HEK293T (cell line): ENCODE data around the gene TBCK.
A peak's percentile ranks its signal among the peaks of the same experiment; 100 is the strongest.

Experiments used
- CTCF ChIA-PET: fragments of 350-600 bp; formaldehyde crosslinking; extraction: SDS; loops from one replicate; lab custom pipeline; 2021; ENCODE audit warnings: antibody characterized with exemption, inconsistent platforms; lab: Yijun Ruan, JAX
- POLR2A ChIA-PET: fragments of 350-600 bp; formaldehyde crosslinking; extraction: SDS; loops from one replicate; lab custom pipeline; 2020; ENCODE audit warnings: antibody characterized with exemption, inconsistent platforms; lab: Yijun Ruan, JAX
- DNase-seq: peaks from one replicate; pipeline ENCODE4 v3.0.0; 2012; ENCODE audit warnings: mixed read lengths; ENCODE audit errors: extremely low spot score
- ARNT ChIP-seq: fragments of 450-650 bp; IDR thresholded peaks from 2 replicates; pipeline ENCODE4 v1.6.1; 2017; ENCODE audit warnings: mild to moderate bottlenecking
- BHLHE40 ChIP-seq: fragments of 450-650 bp; IDR thresholded peaks from 2 replicates; pipeline ENCODE4 v1.6.1; 2016; ENCODE audit warnings: mild to moderate bottlenecking, moderate library complexity, borderline replicate concordance
- CTBP1 ChIP-seq: fragments of 450-650 bp; IDR thresholded peaks from 2 replicates; pipeline ENCODE4 v1.6.1; 2016; ENCODE audit warnings: borderline replicate concordance
- ELF4 ChIP-seq: fragments of 450-650 bp; IDR thresholded peaks from 2 replicates; pipeline ENCODE4 v1.6.1; 2017; ENCODE audit warnings: antibody characterized with exemption
- FOXA1 ChIP-seq: fragments of 450-650 bp; IDR thresholded peaks from 2 replicates; pipeline ENCODE4 v1.6.1; 2016; ENCODE audit warnings: mild to moderate bottlenecking
- FOXK2 ChIP-seq: fragments of 450-650 bp; IDR thresholded peaks from 2 replicates; pipeline ENCODE4 v1.6.1; 2016; ENCODE audit warnings: mild to moderate bottlenecking
- FOXM1 ChIP-seq: fragments of 450-650 bp; IDR thresholded peaks from 2 replicates; pipeline ENCODE4 v1.6.1; 2017; ENCODE audit warnings: mild to moderate bottlenecking, borderline replicate concordance
- HDGF ChIP-seq: fragments of 450-650 bp; IDR thresholded peaks from 2 replicates; pipeline ENCODE4 v1.6.1; 2017; ENCODE audit warnings: antibody characterized with exemption, borderline replicate concordance
- L3MBTL2 ChIP-seq: fragments of 450-650 bp; conservative IDR thresholded peaks from 2 replicates; pipeline ENCODE4 v1.6.1; 2016; ENCODE audit warnings: mild to moderate bottlenecking
- LEF1 ChIP-seq: fragments of 450-650 bp; IDR thresholded peaks from 2 replicates; pipeline ENCODE4 v1.6.1; 2017; ENCODE audit warnings: mild to moderate bottlenecking, borderline replicate concordance
- NFRKB ChIP-seq: fragments of 450-650 bp; IDR thresholded peaks from 2 replicates; pipeline ENCODE4 v1.6.1; 2016; ENCODE audit warnings: mild to moderate bottlenecking, moderate library complexity
- SP1 ChIP-seq: fragments of 450-650 bp; IDR thresholded peaks from 2 replicates; pipeline ENCODE4 v1.6.1; 2017
- SUZ12 ChIP-seq: fragments of 450-650 bp; IDR thresholded peaks from 2 replicates; pipeline ENCODE4 v1.6.1; 2016; ENCODE audit warnings: mild to moderate bottlenecking
- TARDBP ChIP-seq: fragments of 450-650 bp; IDR thresholded peaks from 2 replicates; pipeline ENCODE4 v1.6.1; 2016
- ZNF384 ChIP-seq: fragments of 450-650 bp; IDR thresholded peaks from 2 replicates; pipeline ENCODE4 v1.6.1; 2016
- TF ChIP-seq, protein P1 (sequence below): fragments of 450-650 bp; IDR thresholded peaks from 2 replicates; pipeline ENCODE4 v1.6.1; 2016

TBCK gene

DNA sequence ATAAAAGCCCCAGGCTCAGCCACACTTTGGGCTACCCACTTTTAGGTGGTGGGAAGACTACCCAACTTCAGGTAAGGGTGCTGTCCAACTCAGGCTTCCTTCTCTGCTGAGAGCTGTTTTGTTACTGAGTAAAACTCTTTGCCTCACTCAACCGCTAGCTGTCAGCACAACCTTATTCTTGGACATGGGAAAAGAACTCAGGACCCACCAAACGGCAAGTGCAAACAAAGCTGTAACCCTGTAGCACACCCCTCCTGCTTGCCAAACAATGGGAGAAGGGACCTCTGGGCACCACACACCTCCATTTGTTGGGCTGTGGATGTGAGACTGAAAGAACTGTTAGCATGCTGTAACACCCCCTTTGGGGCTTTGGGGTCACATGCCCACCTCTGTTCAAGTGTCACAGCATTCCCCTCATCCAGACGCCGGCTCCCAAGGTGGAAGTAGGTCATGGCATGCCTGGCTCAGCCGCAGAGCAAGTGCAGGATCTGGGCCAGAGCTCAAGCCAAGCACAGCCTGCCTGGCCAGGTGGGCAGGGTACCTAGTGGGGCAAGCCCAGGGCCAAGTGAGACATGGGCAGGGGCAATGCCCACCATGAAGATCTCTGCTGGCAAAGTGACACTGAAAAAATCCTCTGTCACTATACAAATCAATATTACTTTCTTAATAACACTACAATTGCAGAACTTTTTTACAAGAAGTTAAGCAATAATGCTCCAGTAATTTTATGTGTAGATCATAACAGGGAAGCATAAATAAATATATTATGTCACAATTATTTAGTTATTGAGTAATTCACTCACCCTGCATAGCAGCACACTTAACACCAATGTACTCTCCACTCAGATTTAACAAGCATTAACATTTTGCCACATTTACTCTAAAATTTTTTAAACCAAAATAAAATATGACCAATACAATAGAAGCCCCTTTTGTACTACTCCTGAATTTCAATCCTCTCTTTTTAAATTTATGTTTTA, 107.2 kb downstream of the TBCK start:
- DNase-seq, result no peak
- ChIA-PET POLR2A (no interaction called here), CTCF (no interaction called here)
- TF ChIP-seq FOXA1 (no peak), CTBP1 (no peak), L3MBTL2 (no peak), NFRKB (no peak)

DNA sequence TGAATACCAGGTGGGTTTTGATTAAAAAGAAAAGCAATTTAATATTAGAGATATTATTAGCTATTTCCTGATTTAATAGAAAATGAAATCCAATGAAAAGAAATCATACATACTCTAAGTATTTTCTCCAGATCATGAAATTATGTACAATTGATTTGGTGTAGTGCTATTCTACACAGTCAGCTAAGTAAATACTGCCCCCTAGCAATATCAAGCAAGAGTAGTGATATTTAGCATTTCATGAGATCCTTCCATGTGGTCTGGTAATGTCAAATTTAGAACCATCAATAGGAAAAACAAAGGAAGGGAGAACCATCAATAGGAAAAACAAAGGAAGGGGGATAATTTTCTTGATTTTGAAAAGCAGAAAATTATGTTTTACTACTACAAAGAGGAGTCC, 114.6 kb downstream of the TBCK start:
- peak; percentile 6 for DNase-seq
- ChIA-PET POLR2A (no interaction called here), CTCF (interaction anchor here (0.7 kb wide), 1 partner anchor 491 kb away, joined by 3 read pairs; no protein-coding TSS in a partner anchor)
- no peak for TF ChIP-seq SP1
- no peak for TF ChIP-seq SUZ12
- TF ChIP-seq ZNF384, result no peak
- no peak for TF ChIP-seq ELF4
- TF ChIP-seq, protein P1, sequence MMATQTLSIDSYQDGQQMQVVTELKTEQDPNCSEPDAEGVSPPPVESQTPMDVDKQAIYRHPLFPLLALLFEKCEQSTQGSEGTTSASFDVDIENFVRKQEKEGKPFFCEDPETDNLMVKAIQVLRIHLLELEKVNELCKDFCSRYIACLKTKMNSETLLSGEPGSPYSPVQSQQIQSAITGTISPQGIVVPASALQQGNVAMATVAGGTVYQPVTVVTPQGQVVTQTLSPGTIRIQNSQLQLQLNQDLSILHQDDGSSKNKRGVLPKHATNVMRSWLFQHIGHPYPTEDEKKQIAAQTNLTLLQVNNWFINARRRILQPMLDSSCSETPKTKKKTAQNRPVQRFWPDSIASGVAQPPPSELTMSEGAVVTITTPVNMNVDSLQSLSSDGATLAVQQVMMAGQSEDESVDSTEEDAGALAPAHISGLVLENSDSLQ, result no peak
- no peak for TF ChIP-seq BHLHE40
- TF ChIP-seq HDGF, result no peak
- TF ChIP-seq TARDBP, result no peak
- no peak for TF ChIP-seq L3MBTL2
- TF ChIP-seq ARNT, result no peak
- TF ChIP-seq FOXM1, result no peak
- no peak for TF ChIP-seq NFRKB
- no peak for TF ChIP-seq FOXK2
- no peak for TF ChIP-seq LEF1
- no peak for TF ChIP-seq FOXA1
- TF ChIP-seq CTBP1, result no peak

DNA sequence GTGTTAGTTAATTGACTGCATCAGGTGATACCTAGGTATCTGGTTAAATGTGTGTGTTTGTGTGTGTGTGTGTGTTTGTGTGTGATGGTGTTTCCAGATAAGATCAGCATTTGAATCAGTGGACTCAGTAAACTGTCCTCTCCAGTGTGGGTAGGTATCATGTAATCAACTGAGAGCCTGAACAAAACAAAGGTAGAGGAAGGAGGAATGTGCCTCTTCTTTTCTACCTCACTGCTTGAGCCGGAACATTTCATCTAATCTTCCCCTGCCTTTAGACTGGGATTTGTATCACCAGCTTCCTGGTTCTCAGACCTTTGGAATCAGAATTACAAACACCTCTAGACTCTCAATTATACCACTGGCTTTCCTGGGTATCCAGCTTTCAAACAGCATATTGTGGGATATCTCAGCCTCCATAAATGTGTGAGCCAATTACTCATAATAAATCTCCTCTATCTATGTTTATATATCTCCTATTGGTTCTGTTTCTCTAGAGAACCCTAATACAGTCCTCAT, 120.5 kb downstream of the TBCK start:
- POLR2A ChIA-PET, result no interaction called here
- TF ChIP-seq, protein P1, result no peak
- TF ChIP-seq LEF1, result no peak
- no peak for TF ChIP-seq NFRKB
- TF ChIP-seq SP1, result no peak
- TF ChIP-seq BHLHE40, result no peak
- no peak for TF ChIP-seq ARNT
- no peak for TF ChIP-seq FOXA1
- TF ChIP-seq L3MBTL2, result no peak
- TF ChIP-seq ZNF384, result no peak
- TF ChIP-seq TARDBP, result no peak
- no peak for TF ChIP-seq SUZ12
- TF ChIP-seq CTBP1, result no peak
- no peak for TF ChIP-seq ELF4
- TF ChIP-seq FOXK2, result no peak
- no peak for TF ChIP-seq HDGF
- TF ChIP-seq FOXM1, result no peak
- CTCF ChIA-PET, result no interaction called here
- no peak for DNase-seq

DNA sequence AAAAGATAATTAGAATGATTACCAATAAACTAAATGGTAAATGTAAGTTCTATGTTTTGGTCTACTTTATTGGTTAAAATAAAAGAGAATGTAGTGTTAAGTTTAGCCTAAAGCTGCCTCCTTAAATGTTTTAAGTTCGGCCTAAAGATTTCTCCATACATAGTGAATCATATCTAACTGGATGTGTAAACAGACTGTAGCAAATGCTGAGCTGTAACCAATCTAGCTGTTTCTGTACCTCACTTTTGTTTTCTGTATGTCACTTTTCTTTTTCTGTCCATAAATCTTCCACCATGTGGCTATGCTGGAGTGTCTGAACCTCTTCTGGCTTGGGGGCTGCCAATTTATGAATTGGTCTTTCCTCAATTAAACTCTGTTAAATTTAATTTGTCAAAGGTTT, 121.2 kb downstream of the TBCK start:
- DNase-seq, result no peak
- ChIA-PET CTCF (no interaction called here), POLR2A (no interaction called here)
- TF ChIP-seq, protein P1, result no peak
- TF ChIP-seq ARNT, result no peak
- no peak for TF ChIP-seq FOXM1
- no peak for TF ChIP-seq SP1
- no peak for TF ChIP-seq SUZ12
- TF ChIP-seq TARDBP, result no peak

DNA sequence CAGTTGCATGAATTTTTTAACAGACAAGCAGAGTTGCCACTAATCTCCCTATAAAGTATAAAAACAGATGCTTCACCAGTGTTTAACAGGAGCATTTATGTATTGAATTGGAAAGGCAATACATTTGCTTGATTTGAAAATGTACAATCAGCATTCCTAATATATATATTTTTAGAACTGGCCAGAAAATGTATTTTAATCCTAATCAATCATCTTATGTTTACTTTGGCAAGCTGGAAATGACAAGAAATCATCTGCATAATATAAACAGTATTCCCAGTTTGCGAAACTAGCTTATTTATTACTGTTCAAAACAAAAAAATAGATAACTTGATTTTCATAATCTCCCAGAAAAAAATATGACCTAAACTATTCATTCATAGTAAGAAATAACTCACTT, 123.9 kb downstream of the TBCK start:
- no peak for TF ChIP-seq FOXA1
- TF ChIP-seq ARNT, result no peak
- TF ChIP-seq ELF4, result no peak
- TF ChIP-seq L3MBTL2, result no peak
- TF ChIP-seq SUZ12, result no peak
- TF ChIP-seq SP1, result no peak
- TF ChIP-seq ZNF384, result no peak
- no peak for TF ChIP-seq FOXM1
- no peak for TF ChIP-seq TARDBP
- TF ChIP-seq BHLHE40, result no peak
- TF ChIP-seq HDGF, result no peak
- no peak for TF ChIP-seq CTBP1
- no peak for TF ChIP-seq FOXK2
- TF ChIP-seq, protein P1, result no peak
- ChIA-PET POLR2A (no interaction called here), CTCF (no interaction called here)
- no peak for DNase-seq
